Osteoblast (primary cell): ENCODE data around the gene MAP3K14. TPM values are rescaled to one million over a fixed set of nuclear protein-coding genes. Genes with fewer than 3 reads are reported as not detected.

Experiments used
- DNase-seq: peaks from one replicate; pipeline ENCODE4 v3.0.0; 2011; ENCODE audit warnings: low spot score, mixed read lengths; ENCODE audit not compliant: insufficient read length; ENCODE audit errors: missing footprints
- H2AFZ ChIP-seq: 2 replicates; pipeline ENCODE4 v1.6.0; 2011; ENCODE audit warnings: mild to moderate bottlenecking, low read length
- H3K27ac ChIP-seq: 2 replicates; pipeline ENCODE4 v1.5.1; 2011; ENCODE audit warnings: mild to moderate bottlenecking, low read depth, low read length, moderate library complexity
- H3K27me3 ChIP-seq: 2 replicates; pipeline ENCODE4 v1.6.0; 2012; ENCODE audit warnings: mild to moderate bottlenecking, control low read depth, inconsistent platforms, low read length, moderate library complexity; ENCODE audit not compliant: insufficient read depth
- H3K36me3 ChIP-seq: 2 replicates; pipeline ENCODE4 v1.5.1; 2011; ENCODE audit warnings: mild to moderate bottlenecking, low read length, control low read depth, moderate library complexity; ENCODE audit not compliant: insufficient read depth
- H3K4me1 ChIP-seq: 2 replicates; pipeline ENCODE4 v1.5.1; 2011; ENCODE audit warnings: mild to moderate bottlenecking, low read length, control low read depth, moderate library complexity; ENCODE audit not compliant: insufficient read depth
- H3K4me2 ChIP-seq: 2 replicates; pipeline ENCODE4 v1.6.0; 2011; ENCODE audit warnings: mild to moderate bottlenecking, low read length; ENCODE audit not compliant: insufficient read depth
- H3K4me3 ChIP-seq: fragments of 200-600 bp; sonication (generic); 3 replicates; pipeline ENCODE4 v1.5.1; 2012; ENCODE audit warnings: mild to moderate bottlenecking, low read length, inconsistent platforms; ENCODE audit not compliant: insufficient read depth
- H3K79me2 ChIP-seq: 2 replicates; pipeline ENCODE4 v1.6.0; 2012; ENCODE audit warnings: mild to moderate bottlenecking, low read length, control low read depth, inconsistent platforms; ENCODE audit not compliant: insufficient read depth
- H3K9me3 ChIP-seq: 2 replicates; pipeline ENCODE4 v1.5.1; 2011; ENCODE audit warnings: low read depth, low read length, control low read depth
- H4K20me1 ChIP-seq: 2 replicates; pipeline ENCODE4 v1.6.0; 2012; ENCODE audit warnings: mild to moderate bottlenecking, low read length, control low read depth; ENCODE audit not compliant: insufficient read depth
- total RNA-seq: library from RNA; depleted of rRNA; stranded (reverse); fragments of >200 nt; gene quantifications from 2 replicates; pipeline ENCODE4 v1.2.3, GENCODE V29; 2012
- TF ChIP-seq, protein P1 (sequence below): IDR thresholded peaks from 2 replicates; pipeline ENCODE4 v1.5.1; 2011; ENCODE audit warnings: mild to moderate bottlenecking, low read depth, low read length, moderate library complexity; ENCODE audit errors: extremely low read depth

MAP3K14 gene
- total RNA-seq, 1 donor = 3.6 TPM

- peak overlapping the region; percentile 66 for H3K4me2 ChIP-seq
- H3K4me1 ChIP-seq = peaks cover 5% of the 10 kb centered on the region
- H3K9me3 ChIP-seq = no peaks in the 10 kb centered on the region
- H3K36me3 ChIP-seq = no peaks in the 10 kb centered on the region
- H3K27ac ChIP-seq = no peak overlapping the region
- TF ChIP-seq, protein P1, sequence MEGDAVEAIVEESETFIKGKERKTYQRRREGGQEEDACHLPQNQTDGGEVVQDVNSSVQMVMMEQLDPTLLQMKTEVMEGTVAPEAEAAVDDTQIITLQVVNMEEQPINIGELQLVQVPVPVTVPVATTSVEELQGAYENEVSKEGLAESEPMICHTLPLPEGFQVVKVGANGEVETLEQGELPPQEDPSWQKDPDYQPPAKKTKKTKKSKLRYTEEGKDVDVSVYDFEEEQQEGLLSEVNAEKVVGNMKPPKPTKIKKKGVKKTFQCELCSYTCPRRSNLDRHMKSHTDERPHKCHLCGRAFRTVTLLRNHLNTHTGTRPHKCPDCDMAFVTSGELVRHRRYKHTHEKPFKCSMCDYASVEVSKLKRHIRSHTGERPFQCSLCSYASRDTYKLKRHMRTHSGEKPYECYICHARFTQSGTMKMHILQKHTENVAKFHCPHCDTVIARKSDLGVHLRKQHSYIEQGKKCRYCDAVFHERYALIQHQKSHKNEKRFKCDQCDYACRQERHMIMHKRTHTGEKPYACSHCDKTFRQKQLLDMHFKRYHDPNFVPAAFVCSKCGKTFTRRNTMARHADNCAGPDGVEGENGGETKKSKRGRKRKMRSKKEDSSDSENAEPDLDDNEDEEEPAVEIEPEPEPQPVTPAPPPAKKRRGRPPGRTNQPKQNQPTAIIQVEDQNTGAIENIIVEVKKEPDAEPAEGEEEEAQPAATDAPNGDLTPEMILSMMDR = no peak
- peak overlapping the region; percentile 61 for H3K4me3 ChIP-seq
- peaks cover 30% of the 10 kb centered on the region for H3K27me3 ChIP-seq
- H4K20me1 ChIP-seq = no peaks in the 10 kb centered on the region
- H3K79me2 ChIP-seq = no peaks in the 10 kb centered on the region
- no peak overlapping the region for H2AFZ ChIP-seq
- no peak for DNase-seq
Observed at GRCh38 chr17:45248132-45248957, 68.5 kb downstream of the MAP3K14 start.

- no peaks in the 10 kb centered on the region for H3K36me3 ChIP-seq
- H3K27me3 ChIP-seq = peaks cover 33% of the 10 kb centered on the region
- TF ChIP-seq, protein P1 = no peak
- no peaks in the 10 kb centered on the region for H3K9me3 ChIP-seq
- H3K27ac ChIP-seq = no peak overlapping the region
- H3K4me2 ChIP-seq = peak overlapping the region; percentile 66
- no peaks in the 10 kb centered on the region for H4K20me1 ChIP-seq
- H3K4me3 ChIP-seq = peak overlapping the region; percentile 61
- peak; percentile 97 for DNase-seq
- peak overlapping the region; percentile 5 for H2AFZ ChIP-seq
- peaks cover 5% of the 10 kb centered on the region for H3K4me1 ChIP-seq
- H3K79me2 ChIP-seq = no peaks in the 10 kb centered on the region
Observed at GRCh38 chr17:45247429-45248131, 69.2 kb downstream of the MAP3K14 start.

- TF ChIP-seq, protein P1 = peak; percentile 35
- peaks cover 5% of the 10 kb centered on the region for H3K4me1 ChIP-seq
- peaks cover 31% of the 10 kb centered on the region for H3K27me3 ChIP-seq
- DNase-seq = no peak
- H3K4me3 ChIP-seq = peak overlapping the region; percentile 61
- peak overlapping the region; percentile 66 for H3K4me2 ChIP-seq
- no peaks in the 10 kb centered on the region for H3K79me2 ChIP-seq
- H3K27ac ChIP-seq = no peak overlapping the region
- H3K36me3 ChIP-seq = no peaks in the 10 kb centered on the region
- no peaks in the 10 kb centered on the region for H4K20me1 ChIP-seq
- H3K9me3 ChIP-seq = no peaks in the 10 kb centered on the region
- peak overlapping the region; percentile 5 for H2AFZ ChIP-seq
Observed at GRCh38 chr17:45246861-45247428, 69.9 kb downstream of the MAP3K14 start.

GRCh38 chr17:45246338-45246737, 70.5 kb downstream of the MAP3K14 start:
- H3K4me2 ChIP-seq = peak overlapping the region; percentile 66
- no peak overlapping the region for H3K4me3 ChIP-seq
- H4K20me1 ChIP-seq = no peaks in the 10 kb centered on the region
- no peak overlapping the region for H3K27ac ChIP-seq
- H3K4me1 ChIP-seq = peaks cover 5% of the 10 kb centered on the region
- peaks cover 33% of the 10 kb centered on the region for H3K27me3 ChIP-seq
- no peaks in the 10 kb centered on the region for H3K36me3 ChIP-seq
- H3K9me3 ChIP-seq = no peaks in the 10 kb centered on the region
- no peaks in the 10 kb centered on the region for H3K79me2 ChIP-seq
- TF ChIP-seq, protein P1 = no peak
- no peak for DNase-seq
- H2AFZ ChIP-seq = no peak overlapping the region
